Neural cell (in vitro differentiated cells): ENCODE data around the gene CWC25. TPM values are rescaled to one million over a fixed set of nuclear protein-coding genes. Genes with fewer than 3 reads are reported as not detected.

Source experiments
- H2AFZ ChIP-seq: fragments of 200-600, 300-800 bp; sonication (generic), shearing (Covaris generic); 2 replicates; pipeline ENCODE4 v1.6.0; 2014; ENCODE audit warnings: low read depth, mild to moderate bottlenecking, antibody characterized with exemption, low read length, moderate library complexity
- H3F3A ChIP-seq: fragments of 200-600 bp; shearing (Covaris generic); 2 replicates; pipeline ENCODE4 v1.6.1; 2016; ENCODE audit warnings: mild to moderate bottlenecking, moderate library complexity, mixed read lengths, antibody characterized with exemption, low read length; ENCODE audit not compliant: insufficient read depth, poor library complexity, severe bottlenecking
- H3K27ac ChIP-seq: fragments of 200-600, 300-800 bp; sonication (generic), shearing (Covaris generic); 2 replicates; pipeline ENCODE4 v1.5.1; 2014; ENCODE audit warnings: mild to moderate bottlenecking, low read length, moderate library complexity
- H3K27me3 ChIP-seq: fragments of 300-800, 200-600 bp; sonication (generic), shearing (Covaris generic); 2 replicates; pipeline ENCODE4 v1.6.0; 2014; ENCODE audit warnings: mild to moderate bottlenecking, low read depth, low read length, moderate library complexity; ENCODE audit not compliant: insufficient read depth
- H3K36me3 ChIP-seq: fragments of 300-800, 200-600 bp; sonication (generic), shearing (Covaris generic); 2 replicates; pipeline ENCODE4 v1.5.1; 2014; ENCODE audit warnings: mild to moderate bottlenecking, antibody characterized with exemption, low read length, moderate library complexity; ENCODE audit not compliant: insufficient read depth
- H3K4me2 ChIP-seq: fragments of 300-800, 200-600 bp; sonication (generic), shearing (Covaris generic); 2 replicates; pipeline ENCODE4 v1.6.0; 2014; ENCODE audit warnings: mild to moderate bottlenecking, low read length
- H3K4me3 ChIP-seq: fragments of 300-800, 200-600 bp; sonication (generic), shearing (Covaris generic); 2 replicates; pipeline ENCODE4 v1.5.1; 2014; ENCODE audit warnings: mild to moderate bottlenecking, low read length, moderate library complexity
- H3K79me2 ChIP-seq: fragments of 200-600 bp; shearing (Covaris generic); replicated peaks from 2 replicates; pipeline ENCODE4 v1.6.0; 2014; ENCODE audit warnings: mild to moderate bottlenecking, low read length, moderate library complexity; ENCODE audit not compliant: insufficient read depth
- H3K9ac ChIP-seq: fragments of 300-800, 200-600 bp; sonication (generic), shearing (Covaris generic); 2 replicates; pipeline ENCODE4 v1.6.1; 2016; ENCODE audit warnings: mild to moderate bottlenecking, low read length, mixed read lengths
- H3K9me2 ChIP-seq: fragments of 200-600 bp; shearing (Covaris generic); 2 replicates; pipeline ENCODE4 v1.6.1; 2016; ENCODE audit warnings: mild to moderate bottlenecking, low read length, mixed read lengths; ENCODE audit not compliant: insufficient read depth
- H3K9me3 ChIP-seq: fragments of 200-600, 300-800 bp; sonication (generic), shearing (Covaris generic); 2 replicates; pipeline ENCODE4 v1.6.1; 2016; ENCODE audit warnings: mild to moderate bottlenecking, mixed run types, low read length, moderate library complexity, mixed read lengths
- H4K20me1 ChIP-seq: fragments of 200-600 bp; shearing (Covaris generic); 2 replicates; pipeline ENCODE4 v1.6.1; 2016; ENCODE audit warnings: mild to moderate bottlenecking, mixed run types; ENCODE audit not compliant: insufficient read depth
- EP300 ChIP-seq: fragments of 450-650 bp; conservative IDR thresholded peaks from 2 replicates; pipeline ENCODE4 v1.6.1; 2014; ENCODE audit warnings: antibody characterized with exemption, mild to moderate bottlenecking, moderate library complexity; ENCODE audit not compliant: poor library complexity, severe bottlenecking
- EZH2 ChIP-seq: fragments of 200-600, 300-800 bp; shearing (Covaris generic), sonication (generic); IDR thresholded peaks from 2 replicates; pipeline ENCODE4 v1.6.1; 2014; ENCODE audit warnings: antibody characterized with exemption, low read length, borderline replicate concordance, mild to moderate bottlenecking; ENCODE audit not compliant: insufficient read depth, poor library complexity, severe bottlenecking
- MXI1 ChIP-seq: fragments of 450-650 bp; conservative IDR thresholded peaks from 2 replicates; pipeline ENCODE4 v1.6.1; 2014; ENCODE audit warnings: antibody characterized with exemption, mild to moderate bottlenecking; ENCODE audit not compliant: poor library complexity, severe bottlenecking
- POLR2AphosphoS5 ChIP-seq: IDR thresholded peaks from 2 replicates; pipeline ENCODE4 v1.6.1; 2012
- RAD21 ChIP-seq: fragments of 450-650 bp; conservative IDR thresholded peaks from 2 replicates; pipeline ENCODE4 v1.6.1; 2014; ENCODE audit warnings: antibody characterized with exemption, mild to moderate bottlenecking, moderate library complexity
- SMC3 ChIP-seq: fragments of 450-650 bp; conservative IDR thresholded peaks from 2 replicates; pipeline ENCODE4 v1.6.1; 2014; ENCODE audit warnings: antibody characterized with exemption, mild to moderate bottlenecking, moderate library complexity; ENCODE audit not compliant: poor library complexity
- TAF1 ChIP-seq: IDR thresholded peaks from 2 replicates; pipeline ENCODE4 v1.6.1; 2012; ENCODE audit warnings: low read depth
- polyA plus RNA-seq: library from polyadenylated mRNA; depleted of rRNA; stranded (reverse); fragments of >200 nt; gene quantifications from 2 replicates; pipeline ENCODE4 v1.2.3, GENCODE V29; 2014
- TF ChIP-seq, protein P1 (sequence below): fragments of 450-650 bp; IDR thresholded peaks from 2 replicates; pipeline ENCODE4 v1.5.1; 2014; ENCODE audit warnings: antibody characterized with exemption, mild to moderate bottlenecking, moderate library complexity; ENCODE audit not compliant: poor library complexity, severe bottlenecking
- TF ChIP-seq, protein P2 (sequence below): IDR thresholded peaks from 2 replicates; pipeline ENCODE4 v1.6.1; 2012; ENCODE audit warnings: borderline replicate concordance

Gene CWC25
- polyA plus RNA-seq, 1 donor from 2014 or later = 15.4 TPM

DNA sequence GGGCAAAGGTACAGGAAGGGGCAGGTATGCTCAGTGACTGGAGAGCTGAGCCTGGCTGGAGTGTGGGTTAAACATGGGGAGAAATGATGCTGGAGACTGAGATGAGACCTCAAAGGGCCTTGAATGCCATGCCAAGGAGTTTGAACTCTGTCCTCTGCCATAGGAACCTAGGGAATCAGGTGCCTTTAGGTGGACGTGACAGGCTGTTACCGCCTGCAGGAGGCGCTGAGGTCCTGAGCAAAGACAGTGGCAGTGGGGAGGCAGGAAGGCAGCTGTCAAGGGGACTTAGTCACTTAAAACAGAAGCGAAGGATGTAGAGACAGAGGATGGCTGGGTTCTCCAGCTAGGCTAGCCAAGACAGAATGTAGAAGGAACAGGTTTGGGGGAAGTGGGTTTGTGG is 63.5 kb downstream of the CWC25 start:
- H3K9ac ChIP-seq = no peak overlapping the region
- H3K9me3 ChIP-seq = no peaks in the 10 kb centered on the region
- no peaks in the 10 kb centered on the region for H3F3A ChIP-seq
- H3K27me3 ChIP-seq = no peaks in the 10 kb centered on the region
- no peak overlapping the region for H2AFZ ChIP-seq
- TF ChIP-seq, protein P1, sequence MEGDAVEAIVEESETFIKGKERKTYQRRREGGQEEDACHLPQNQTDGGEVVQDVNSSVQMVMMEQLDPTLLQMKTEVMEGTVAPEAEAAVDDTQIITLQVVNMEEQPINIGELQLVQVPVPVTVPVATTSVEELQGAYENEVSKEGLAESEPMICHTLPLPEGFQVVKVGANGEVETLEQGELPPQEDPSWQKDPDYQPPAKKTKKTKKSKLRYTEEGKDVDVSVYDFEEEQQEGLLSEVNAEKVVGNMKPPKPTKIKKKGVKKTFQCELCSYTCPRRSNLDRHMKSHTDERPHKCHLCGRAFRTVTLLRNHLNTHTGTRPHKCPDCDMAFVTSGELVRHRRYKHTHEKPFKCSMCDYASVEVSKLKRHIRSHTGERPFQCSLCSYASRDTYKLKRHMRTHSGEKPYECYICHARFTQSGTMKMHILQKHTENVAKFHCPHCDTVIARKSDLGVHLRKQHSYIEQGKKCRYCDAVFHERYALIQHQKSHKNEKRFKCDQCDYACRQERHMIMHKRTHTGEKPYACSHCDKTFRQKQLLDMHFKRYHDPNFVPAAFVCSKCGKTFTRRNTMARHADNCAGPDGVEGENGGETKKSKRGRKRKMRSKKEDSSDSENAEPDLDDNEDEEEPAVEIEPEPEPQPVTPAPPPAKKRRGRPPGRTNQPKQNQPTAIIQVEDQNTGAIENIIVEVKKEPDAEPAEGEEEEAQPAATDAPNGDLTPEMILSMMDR = peak; percentile 28
- TF ChIP-seq TAF1 = no peak
- H3K27ac ChIP-seq = no peak overlapping the region
- H4K20me1 ChIP-seq = no peaks in the 10 kb centered on the region
- no peak overlapping the region for H3K4me2 ChIP-seq
- no peaks in the 10 kb centered on the region for H3K9me2 ChIP-seq
- H3K79me2 ChIP-seq = no peaks in the 10 kb centered on the region
- no peak overlapping the region for H3K4me3 ChIP-seq
- H3K36me3 ChIP-seq = peaks cover 7% of the 10 kb centered on the region

DNA sequence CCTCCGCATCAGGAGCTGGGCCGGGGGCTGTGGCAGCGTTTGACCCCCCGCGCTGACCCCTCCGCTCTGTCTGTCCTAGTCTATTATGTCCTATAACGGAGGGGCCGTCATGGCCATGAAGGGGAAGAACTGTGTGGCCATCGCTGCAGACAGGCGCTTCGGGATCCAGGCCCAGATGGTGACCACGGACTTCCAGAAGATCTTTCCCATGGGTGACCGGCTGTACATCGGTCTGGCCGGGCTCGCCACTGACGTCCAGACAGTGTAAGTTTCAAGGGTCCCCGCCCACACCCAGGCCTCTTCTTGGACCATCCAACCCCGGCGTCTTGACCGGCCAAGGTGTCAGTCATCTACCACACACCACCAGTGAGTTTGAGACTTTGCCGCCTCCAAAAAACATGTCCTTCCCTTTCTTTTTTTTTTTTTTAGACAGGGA is 72.0 kb downstream of the CWC25 start:
- Histone ChIP-seq H3K36me3 (peaks cover 6% of the 10 kb centered on the region), H2AFZ (peak overlapping the region; percentile 45), H3K27ac (peak overlapping the region; percentile 73), H3K9ac (peak overlapping the region; percentile 82), H3K4me2 (peak overlapping the region; percentile 76), H4K20me1 (no peaks in the 10 kb centered on the region), H3K4me3 (peak overlapping the region; percentile 94), H3K9me2 (no peaks in the 10 kb centered on the region), H3K9me3 (no peaks in the 10 kb centered on the region), H3K27me3 (no peaks in the 10 kb centered on the region), H3F3A (no peaks in the 10 kb centered on the region), H3K79me2 (peaks cover 10% of the 10 kb centered on the region)
- no peak for TF ChIP-seq TAF1
- TF ChIP-seq SMC3 = no peak
- TF ChIP-seq, protein P2, sequence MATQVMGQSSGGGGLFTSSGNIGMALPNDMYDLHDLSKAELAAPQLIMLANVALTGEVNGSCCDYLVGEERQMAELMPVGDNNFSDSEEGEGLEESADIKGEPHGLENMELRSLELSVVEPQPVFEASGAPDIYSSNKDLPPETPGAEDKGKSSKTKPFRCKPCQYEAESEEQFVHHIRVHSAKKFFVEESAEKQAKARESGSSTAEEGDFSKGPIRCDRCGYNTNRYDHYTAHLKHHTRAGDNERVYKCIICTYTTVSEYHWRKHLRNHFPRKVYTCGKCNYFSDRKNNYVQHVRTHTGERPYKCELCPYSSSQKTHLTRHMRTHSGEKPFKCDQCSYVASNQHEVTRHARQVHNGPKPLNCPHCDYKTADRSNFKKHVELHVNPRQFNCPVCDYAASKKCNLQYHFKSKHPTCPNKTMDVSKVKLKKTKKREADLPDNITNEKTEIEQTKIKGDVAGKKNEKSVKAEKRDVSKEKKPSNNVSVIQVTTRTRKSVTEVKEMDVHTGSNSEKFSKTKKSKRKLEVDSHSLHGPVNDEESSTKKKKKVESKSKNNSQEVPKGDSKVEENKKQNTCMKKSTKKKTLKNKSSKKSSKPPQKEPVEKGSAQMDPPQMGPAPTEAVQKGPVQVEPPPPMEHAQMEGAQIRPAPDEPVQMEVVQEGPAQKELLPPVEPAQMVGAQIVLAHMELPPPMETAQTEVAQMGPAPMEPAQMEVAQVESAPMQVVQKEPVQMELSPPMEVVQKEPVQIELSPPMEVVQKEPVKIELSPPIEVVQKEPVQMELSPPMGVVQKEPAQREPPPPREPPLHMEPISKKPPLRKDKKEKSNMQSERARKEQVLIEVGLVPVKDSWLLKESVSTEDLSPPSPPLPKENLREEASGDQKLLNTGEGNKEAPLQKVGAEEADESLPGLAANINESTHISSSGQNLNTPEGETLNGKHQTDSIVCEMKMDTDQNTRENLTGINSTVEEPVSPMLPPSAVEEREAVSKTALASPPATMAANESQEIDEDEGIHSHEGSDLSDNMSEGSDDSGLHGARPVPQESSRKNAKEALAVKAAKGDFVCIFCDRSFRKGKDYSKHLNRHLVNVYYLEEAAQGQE = no peak
- peak; percentile 5 for TF ChIP-seq RAD21
- no peak for TF ChIP-seq EZH2
- TF ChIP-seq, protein P1 = no peak
- TF ChIP-seq POLR2AphosphoS5 = no peak
- TF ChIP-seq MXI1 = no peak
- TF ChIP-seq EP300 = no peak
